ENCODE measurements around the gene ATP8A2.
"Not testable (repeated sequence)": the region's sequence is repeated elsewhere in the genome, so short reads cannot be mapped to it uniquely, and the experiment has no call there.

Gene ATP8A2
- long read RNA-seq, donor 1, partial matches to known transcripts: 7 of 13 reads
- long read RNA-seq, donor 1, other reads (novel, unspliced or antisense): 6 of 13 reads
- long read RNA-seq, donor 2, partial matches to known transcripts: 5 of 14 reads
- long read RNA-seq, donor 2, other reads (novel, unspliced or antisense): 9 of 14 reads
- long read RNA-seq, donor 3: 0 reads
- long read RNA-seq, donor 4, partial matches to known transcripts: 5 of 5 reads
- long read RNA-seq, donor 4, other reads (novel, unspliced or antisense): 0 of 5 reads
- long read RNA-seq, donor 5, partial matches to known transcripts: 5 of 5 reads
- long read RNA-seq, donor 5, other reads (novel, unspliced or antisense): 0 of 5 reads
- long read RNA-seq, donor 6: 0 reads
- long read RNA-seq, donor 7, partial matches to known transcripts: 5 of 5 reads
- long read RNA-seq, donor 7, other reads (novel, unspliced or antisense): 0 of 5 reads
- long read RNA-seq, donor 8, full-length matches to known transcripts: 1 of 7 reads
- long read RNA-seq, donor 8, partial matches to known transcripts: 0 of 7 reads
- long read RNA-seq, donor 8, other reads (novel, unspliced or antisense): 6 of 7 reads

GRCh38 chr13:25371875-25372283 is at the start of gene ATP8A2:
Gene ATP8A2 (plus strand): TSS chr13:25371974. CDS start chr13:25372213, 239 bp downstream.
- no peak for DNase-seq

GRCh38 chr13:25324100-25324499 is 47.7 kb upstream of the ATP8A2 start:
- no peak for DNase-seq

GRCh38 chr13:25329706-25330105 is 42.1 kb upstream of the ATP8A2 start:
- DNase-seq: no peak

GRCh38 chr13:25330541-25330940 is 41.2 kb upstream of the ATP8A2 start:
- DNase-seq: no peak

- DNase-seq: no peak
Observed at GRCh38 chr13:25335856-25336255, 35.9 kb upstream of the ATP8A2 start.

- DNase-seq: no peak
Observed at GRCh38 chr13:25345576-25345975, 26.2 kb upstream of the ATP8A2 start.

- no peak for DNase-seq
Observed at GRCh38 chr13:25347151-25347550, 24.6 kb upstream of the ATP8A2 start.

- DNase-seq: no peak
Observed at GRCh38 chr13:25351404-25351803, 20.4 kb upstream of the ATP8A2 start.

- DNase-seq: no peak
Observed at GRCh38 chr13:25352230-25352629, 19.5 kb upstream of the ATP8A2 start.

GRCh38 chr13:25352806-25353205 is 19.0 kb upstream of the ATP8A2 start:
- DNase-seq: no peak

- DNase-seq: no peak
Observed at GRCh38 chr13:25353344-25353743, 18.4 kb upstream of the ATP8A2 start.

- no peak for DNase-seq
Observed at GRCh38 chr13:25354377-25354776, 17.4 kb upstream of the ATP8A2 start.

- DNase-seq: not testable (repeated sequence)
Observed at GRCh38 chr13:25360443-25360842, 11.3 kb upstream of the ATP8A2 start.

GRCh38 chr13:25365720-25366235 is 6.0 kb upstream of the ATP8A2 start:
- DNase-seq: no peak

GRCh38 chr13:25371158-25371874 is 458 bp upstream of the ATP8A2 start:
- no peak for DNase-seq

GRCh38 chr13:25372284-25373081 is 709 bp downstream of the ATP8A2 start:
- peak; percentile 66 for DNase-seq

- no peak for DNase-seq
Observed at GRCh38 chr13:25375727-25376358, 4.1 kb downstream of the ATP8A2 start.

- DNase-seq: no peak
Observed at GRCh38 chr13:25377244-25377962, 5.6 kb downstream of the ATP8A2 start.

GRCh38 chr13:25378528-25378927 is 6.8 kb downstream of the ATP8A2 start:
- DNase-seq: no peak

GRCh38 chr13:25379011-25379410 is 7.2 kb downstream of the ATP8A2 start:
- DNase-seq: no peak

- no peak for DNase-seq
Observed at GRCh38 chr13:25380082-25380481, 8.3 kb downstream of the ATP8A2 start.
